GDM1 (cell line): Measurements from ENCODE around the gene PROZ.
"Not testable (repeated sequence)": the region's sequence is repeated elsewhere in the genome, so short reads cannot be mapped to it uniquely, and the experiment has no call there.

Experiments
- DNase-seq: peaks from one replicate; lab custom pipeline; 2025; lab: John Stamatoyannopoulos, UW

Gene PROZ, protein sequence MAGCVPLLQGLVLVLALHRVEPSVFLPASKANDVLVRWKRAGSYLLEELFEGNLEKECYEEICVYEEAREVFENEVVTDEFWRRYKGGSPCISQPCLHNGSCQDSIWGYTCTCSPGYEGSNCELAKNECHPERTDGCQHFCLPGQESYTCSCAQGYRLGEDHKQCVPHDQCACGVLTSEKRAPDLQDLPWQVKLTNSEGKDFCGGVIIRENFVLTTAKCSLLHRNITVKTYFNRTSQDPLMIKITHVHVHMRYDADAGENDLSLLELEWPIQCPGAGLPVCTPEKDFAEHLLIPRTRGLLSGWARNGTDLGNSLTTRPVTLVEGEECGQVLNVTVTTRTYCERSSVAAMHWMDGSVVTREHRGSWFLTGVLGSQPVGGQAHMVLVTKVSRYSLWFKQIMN

DNA sequence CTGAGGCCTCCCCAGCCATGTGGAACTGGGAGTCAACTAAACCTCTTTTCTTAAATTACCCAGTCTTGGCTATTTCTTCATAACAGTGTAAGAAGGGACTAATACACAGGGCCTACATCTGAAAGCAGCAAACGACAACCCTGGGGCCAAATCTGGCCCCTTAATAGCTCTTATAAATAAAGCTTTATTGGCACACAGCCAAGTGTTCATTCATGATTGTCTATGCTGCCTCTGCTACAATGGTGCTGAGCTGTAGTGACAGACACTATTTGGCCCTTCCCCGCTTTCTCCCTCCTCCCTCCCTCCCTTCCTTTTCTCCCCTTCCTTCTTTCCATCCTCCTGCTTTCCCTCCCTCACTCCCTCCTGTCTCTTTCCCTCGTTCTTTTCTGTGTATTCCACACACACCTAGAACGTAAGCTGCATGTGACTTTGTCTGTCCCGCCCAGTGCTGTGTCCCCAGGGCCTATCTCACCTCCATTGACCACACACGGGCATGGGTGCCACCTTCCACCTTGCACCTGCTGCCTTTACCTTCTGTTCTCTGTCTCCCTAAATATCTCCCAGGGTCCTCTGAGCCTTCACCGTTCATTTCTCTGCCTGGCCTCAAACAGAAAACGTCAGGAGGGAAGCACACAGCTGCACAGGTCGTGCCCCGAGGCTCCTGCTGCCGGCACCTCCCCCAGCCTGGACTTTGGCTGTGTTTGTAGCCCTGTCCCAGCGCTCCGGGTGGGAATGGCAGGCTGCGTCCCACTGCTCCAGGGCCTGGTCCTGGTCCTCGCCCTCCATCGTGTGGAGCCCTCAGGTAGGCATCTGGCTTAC is at the start of gene PROZ:
Gene PROZ (plus strand): TSS at position 720 of the 819 bp plus-strand sequence. CDS start 13 bp downstream, at position 733.
- DNase-seq, result no peak

DNA sequence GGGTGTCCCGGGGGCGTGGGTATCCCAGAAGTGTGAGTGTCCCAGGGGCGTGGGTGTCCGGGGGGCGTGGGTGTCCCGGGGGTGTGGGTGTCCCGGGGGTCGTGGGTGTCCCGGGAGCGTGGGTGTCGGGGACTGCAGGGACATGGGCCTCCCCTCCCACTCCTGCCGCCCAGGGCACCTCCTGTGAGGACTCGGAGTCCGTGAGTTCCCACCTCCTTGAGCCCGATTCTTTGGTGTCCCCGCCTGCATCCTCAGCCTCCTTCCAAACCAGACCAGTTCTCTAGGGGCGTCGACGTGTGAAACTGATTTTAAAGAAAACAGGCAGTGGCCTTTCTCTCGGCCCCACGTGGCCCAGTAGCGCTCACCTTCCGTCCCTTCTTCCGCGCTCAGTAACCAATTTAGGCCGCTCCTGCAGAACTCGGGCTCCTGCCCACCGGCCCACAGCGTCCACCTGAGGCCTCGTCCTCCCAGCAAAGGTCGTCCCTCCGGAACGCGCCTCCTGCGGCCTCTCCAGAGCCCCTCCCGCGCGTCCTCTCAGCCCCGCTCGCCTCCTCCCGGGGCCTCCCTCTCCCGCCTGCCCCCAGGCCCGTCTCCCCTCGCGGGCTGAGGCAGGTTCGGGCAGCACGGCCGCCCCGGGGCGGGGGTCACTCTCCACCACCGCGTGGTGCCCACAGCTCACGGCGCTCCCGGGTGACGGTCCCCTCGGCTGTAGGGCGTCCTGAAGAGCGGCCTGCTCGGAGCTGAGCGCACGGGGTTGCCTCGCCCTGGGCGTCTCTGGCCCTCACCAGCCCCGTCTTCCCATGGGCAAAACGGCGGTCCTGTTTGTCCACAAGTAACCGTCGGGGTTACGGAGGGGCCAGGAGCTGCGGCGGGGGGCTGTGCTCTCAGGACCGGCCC is 49.0 kb upstream of the PROZ start:
- no peak for DNase-seq

DNA sequence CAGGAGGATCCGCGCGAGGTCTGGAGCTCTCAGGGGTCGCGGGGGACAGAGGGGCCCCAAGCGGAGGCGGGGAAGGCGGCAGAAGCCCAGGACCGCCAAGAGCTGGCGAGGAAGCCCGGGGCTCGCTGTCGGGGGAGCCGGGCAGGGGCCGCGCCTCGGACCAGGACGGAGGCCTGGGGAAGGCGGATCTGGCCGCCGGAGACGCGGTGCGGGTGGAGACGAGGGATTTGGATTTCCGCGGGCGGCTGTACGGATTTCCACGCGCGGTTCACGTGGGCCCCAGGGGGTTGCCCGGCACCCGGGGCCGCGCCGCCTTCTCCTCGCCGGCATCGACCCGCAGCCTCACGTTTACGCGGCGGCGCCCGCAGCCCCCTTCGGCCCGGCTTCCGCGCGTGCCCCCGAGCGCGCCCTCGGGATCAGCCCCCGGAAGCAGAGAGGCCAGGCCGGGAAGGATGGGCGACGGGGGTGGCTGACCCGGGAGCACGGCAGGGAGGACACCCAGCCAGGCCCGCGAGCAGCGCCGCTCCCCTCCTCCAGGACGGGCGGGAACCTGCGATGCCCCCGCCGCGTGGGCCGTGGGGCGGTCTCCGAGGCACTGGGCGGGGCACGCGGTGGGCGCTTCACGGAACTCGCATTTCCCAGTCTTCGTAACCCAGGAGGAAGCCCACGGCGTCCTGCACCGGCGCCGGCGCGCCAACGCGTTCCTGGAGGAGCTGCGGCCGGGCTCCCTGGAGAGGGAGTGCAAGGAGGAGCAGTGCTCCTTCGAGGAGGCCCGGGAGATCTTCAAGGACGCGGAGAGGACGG is 48.2 kb upstream of the PROZ start:
- no peak for DNase-seq

DNA sequence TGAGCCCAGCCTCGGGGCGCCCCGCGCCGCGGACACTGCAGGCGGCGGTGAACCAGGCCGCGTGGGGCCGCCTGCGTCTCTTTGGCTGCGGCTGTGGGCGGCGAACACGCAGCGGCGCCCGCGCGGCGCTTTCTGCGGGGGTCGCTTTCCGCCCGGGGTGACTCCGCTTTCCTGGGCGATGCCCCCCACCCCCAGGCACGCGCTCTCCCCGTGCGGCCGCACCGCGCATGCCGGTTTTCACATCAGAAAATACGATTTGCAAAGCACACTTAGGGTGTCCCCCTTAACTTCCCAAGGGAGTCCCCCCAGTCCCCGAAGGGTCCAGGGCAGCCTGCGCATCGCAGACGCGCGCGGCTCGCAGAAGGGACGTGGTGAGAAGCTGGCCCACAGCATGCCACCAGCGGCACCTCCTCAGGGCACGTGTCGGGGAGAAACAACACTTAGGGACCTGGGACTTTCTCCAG is 47.6 kb upstream of the PROZ start:
- no peak for DNase-seq

DNA sequence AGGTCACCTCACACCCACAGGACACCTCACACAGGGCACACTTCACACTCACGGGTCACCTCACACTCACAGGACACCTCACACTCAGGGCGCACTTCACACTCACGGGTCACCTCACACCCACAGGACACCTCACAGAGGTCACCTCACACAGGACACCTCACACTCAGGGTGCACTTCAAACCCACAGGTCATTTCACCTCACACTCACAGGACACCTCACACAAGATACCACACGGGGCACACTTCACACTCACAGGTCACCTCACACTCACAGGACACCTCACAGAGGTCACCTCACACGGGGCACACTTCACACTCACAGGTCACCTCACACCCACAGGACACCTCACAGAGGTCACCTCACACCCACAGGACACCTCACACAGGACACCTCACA is 46.6 kb upstream of the PROZ start:
- not testable (repeated sequence) for DNase-seq

DNA sequence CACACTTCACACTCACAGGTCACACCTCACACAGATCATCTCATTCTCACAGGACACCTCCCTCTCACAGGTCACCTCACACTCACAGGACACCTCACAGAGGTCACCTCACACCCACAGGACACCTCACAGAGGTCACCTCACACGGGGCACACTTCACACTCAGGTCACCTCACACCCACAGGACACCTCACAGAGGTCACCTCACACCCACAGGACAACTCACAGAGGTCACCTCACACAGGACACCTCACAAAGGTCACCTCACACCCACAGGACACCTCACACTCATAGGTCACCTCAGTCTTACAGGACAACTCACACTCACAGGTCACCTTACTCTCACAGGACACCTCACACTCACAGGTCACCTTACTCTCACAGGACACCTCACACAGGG is 46.0 kb upstream of the PROZ start:
- DNase-seq, result peak; percentile 18

DNA sequence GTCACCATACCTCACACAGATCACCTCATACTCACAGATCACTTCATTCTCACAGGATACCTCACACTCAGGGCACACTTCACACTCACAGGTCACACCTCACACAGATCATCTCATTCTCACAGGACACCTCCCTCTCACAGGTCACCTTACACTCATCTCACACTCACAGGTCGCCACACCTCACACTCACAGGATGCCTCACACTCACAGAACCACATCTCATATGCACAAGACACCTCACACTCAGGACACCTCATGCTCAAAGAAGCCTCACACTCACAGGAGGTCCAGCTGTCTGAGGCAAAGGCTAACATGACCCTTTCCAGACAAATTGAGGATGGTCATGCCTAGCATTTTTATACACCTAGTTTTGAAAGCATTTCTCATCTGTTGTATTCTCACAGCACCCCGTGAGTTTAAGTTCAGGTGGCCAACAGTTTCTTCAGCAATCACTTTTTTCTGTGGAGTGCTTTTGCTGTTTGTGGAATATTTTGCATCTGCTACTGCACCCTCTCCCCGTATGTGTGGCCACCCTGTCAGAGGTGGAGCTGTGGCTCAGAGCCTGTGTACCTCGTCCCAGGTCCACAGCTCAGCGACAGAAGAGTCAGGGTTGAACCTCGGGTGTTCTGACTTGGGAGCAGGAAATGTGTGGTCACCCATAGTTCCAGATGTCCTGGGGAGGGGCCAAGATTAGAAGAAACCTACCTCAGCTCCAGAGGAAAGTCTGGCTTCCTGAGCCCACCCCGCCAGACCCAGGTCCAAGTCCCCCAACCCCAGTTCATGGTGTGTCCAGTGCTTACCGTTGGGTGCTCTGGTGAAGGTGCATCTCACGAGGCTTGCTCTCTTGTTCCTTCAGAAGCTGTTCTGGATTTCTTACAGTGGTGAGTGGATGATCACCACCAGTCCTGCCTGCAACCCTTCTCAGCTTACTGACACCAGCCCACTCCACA is 45.3 kb upstream of the PROZ start:
- no peak for DNase-seq

DNA sequence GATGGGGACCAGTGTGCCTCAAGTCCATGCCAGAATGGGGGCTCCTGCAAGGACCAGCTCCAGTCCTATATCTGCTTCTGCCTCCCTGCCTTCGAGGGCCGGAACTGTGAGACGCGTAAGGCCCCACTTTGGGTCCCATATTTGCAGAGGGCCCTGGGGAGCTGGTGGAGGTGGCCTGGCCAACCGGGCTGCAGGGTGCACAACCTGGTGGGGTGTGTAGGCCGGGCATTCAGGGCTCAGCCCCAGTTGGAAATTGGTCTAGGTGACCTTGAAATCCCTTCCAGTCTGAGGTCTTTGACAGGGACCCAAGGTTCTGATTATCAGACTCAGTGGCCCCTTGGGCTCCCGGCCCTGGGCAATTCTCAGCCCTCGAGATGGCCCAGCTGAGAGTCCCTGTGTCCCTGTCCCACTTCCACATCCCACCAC is 44.6 kb upstream of the PROZ start:
- no peak for DNase-seq

DNA sequence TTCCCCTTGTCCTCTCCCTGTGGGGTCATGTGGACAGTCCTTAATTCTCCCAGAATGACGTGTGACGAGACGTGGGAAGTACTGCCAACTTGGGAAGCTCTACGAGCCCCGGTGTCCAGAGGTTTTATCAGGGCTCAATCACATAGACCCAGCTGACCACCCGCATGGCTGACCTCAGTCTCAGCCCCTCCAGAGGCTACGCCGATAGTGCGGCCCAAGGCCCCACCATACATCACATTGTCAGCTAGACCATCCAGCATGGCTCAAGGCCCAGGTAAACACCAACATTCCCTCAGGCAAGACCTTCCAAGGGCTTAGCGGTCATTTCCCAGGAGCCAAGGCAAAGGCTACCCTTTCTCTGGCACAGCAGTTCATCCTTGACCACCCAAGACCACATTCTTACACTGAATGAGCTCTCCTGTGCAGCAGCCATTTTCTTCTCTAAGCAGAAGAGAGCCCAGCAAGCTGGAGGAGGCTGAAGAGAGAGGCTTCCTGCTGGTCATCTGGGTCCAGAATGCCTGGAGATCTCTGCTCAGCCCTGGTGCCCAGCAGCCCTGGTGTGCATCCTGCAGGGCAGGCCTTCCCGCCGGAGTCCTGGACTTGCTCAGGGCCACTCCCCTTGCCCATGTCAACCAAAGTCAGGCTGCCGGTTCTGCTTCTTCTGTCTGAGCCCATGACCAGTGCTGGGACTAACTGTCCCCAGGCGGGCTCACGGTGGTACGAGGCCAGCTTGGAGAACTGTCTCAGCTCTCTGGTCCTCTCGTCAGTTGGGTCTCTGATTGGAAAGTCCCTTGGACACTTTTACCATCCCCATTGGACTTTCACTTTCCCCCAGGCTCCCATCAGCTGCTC is 43.7 kb upstream of the PROZ start:
- no peak for DNase-seq

DNA sequence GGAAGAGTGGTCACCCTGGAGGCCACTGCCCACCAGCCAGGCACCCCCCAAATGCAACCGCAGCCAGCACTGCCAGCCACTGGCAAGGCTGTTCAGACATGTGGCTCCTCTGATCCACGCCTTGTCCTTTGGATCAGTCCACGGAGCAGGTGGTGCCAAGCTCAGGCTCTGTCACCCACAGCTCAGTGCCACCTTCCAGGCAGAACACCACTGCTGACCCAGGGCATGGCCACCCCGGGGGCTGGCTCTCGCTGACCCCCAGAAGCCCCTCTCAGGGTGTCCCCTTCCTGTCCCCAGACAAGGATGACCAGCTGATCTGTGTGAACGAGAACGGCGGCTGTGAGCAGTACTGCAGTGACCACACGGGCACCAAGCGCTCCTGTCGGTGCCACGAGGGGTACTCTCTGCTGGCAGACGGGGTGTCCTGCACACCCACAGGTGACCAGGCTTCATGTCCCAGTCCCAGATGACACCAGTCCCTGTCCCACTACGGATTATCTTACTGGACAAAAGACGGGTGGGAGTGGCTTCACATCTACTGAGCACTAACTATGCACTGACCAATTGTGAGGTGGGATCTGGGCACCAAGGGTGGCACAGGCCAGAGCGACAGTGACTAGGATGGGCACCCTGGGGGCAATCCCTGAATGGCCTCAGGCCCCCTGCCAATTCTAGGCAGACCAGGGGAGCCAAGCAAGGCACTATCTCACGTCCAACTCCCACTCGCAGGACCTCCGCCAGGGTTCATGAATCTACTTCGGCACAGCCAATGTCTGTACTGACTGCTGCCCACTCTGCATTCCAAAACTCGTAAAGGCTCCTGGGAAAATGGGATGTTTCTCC is 42.9 kb upstream of the PROZ start:
- DNase-seq, result no peak

DNA sequence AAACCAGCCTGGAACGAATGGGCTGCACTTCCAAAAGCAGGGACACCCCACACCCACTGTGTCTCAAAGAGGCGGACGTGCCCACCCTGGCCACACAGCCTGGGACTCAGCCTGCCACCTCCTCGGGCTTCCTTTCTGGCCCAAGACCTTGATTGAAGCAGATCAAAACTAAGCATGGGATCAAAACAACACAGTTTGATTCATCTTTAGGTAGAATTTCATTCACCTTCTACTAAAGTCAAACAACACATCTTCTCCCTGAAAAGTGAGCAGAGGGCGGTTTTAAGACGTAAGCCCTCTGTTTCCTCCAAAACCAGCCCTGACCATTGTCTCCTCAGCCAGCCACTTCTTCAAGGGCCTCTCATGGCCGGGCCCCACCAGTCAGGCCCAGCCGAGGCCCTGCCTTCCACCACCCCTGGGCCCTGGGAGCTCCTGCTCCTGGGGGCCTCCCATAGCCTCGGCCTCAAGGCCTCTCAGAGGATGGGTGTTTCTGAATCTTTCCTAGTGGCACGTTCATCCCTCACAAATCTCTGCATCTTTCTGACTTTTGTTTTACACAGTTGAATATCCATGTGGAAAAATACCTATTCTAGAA is 42.1 kb upstream of the PROZ start:
- DNase-seq, result no peak

DNA sequence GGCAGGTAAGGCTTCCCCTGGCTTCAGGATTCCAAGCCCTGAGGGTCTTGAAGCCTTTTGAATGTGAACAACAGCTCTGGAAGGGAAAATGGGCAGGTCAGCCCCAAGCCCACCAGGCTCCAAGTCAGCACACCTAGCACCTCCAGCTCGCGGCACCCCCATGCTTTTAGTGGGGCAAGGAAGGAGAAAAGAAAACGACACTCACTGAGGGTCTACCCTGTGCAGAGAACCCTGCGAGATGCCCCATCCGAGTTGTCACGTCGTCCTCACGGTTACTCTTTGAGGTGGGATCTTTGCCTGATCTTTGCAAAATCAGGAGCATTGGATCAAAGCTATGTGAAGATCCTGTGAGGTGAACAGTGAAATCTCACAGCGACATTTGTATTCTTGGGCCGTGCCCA is 41.6 kb upstream of the PROZ start:
- DNase-seq, result no peak

DNA sequence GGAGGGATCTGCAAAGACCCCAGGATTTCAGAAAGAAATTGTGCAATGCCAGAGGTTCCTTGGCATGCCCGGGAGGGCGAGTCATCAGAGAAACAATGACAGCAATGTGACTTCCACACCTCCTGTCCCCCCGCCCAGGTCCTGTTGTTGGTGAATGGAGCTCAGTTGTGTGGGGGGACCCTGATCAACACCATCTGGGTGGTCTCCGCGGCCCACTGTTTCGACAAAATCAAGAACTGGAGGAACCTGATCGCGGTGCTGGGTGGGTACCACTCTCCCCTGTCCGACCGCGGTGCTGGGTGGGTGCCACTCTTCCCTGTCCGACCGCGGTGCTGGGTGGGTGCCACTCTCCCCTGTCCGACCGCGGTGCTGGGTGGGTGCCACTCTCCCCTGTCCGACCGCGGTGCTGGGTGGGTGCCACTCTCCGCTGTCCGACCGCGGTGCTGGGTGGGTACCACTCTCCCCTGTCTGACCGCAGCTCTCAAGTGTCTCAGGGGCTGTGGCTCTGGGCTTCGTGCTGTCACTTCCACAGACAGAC is 41.0 kb upstream of the PROZ start:
- no peak for DNase-seq

DNA sequence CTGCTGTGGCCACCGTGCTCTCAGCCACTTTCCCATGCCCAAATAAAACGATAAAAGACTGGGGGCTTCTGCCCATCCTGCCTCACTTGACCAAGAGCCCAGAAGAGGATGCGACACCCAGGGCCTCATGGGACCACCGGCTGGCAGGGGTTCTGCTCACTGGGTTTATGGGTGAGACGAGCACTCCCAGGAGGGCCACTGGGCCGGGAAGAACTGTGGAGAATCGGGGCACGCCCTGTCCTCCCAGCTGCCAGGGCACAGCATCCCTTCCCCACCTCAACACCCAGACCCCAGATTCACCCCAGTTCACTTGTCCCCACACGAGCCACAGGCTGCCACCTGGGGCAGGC is 40.6 kb upstream of the PROZ start:
- DNase-seq, result no peak

DNA sequence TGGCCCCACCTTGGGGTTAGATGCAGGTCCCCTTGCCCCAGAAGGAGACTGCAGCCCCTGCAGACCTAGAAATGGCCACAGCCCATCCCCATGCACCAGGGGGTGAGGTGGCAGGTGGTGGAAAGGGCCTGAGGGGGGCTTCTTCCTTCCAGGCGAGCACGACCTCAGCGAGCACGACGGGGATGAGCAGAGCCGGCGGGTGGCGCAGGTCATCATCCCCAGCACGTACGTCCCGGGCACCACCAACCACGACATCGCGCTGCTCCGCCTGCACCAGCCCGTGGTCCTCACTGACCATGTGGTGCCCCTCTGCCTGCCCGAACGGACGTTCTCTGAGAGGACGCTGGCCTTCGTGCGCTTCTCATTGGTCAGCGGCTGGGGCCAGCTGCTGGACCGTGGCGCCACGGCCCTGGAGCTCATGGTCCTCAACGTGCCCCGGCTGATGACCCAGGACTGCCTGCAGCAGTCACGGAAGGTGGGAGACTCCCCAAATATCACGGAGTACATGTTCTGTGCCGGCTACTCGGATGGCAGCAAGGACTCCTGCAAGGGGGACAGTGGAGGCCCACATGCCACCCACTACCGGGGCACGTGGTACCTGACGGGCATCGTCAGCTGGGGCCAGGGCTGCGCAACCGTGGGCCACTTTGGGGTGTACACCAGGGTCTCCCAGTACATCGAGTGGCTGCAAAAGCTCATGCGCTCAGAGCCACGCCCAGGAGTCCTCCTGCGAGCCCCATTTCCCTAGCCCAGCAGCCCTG is 40.0 kb upstream of the PROZ start:
- no peak for DNase-seq

DNA sequence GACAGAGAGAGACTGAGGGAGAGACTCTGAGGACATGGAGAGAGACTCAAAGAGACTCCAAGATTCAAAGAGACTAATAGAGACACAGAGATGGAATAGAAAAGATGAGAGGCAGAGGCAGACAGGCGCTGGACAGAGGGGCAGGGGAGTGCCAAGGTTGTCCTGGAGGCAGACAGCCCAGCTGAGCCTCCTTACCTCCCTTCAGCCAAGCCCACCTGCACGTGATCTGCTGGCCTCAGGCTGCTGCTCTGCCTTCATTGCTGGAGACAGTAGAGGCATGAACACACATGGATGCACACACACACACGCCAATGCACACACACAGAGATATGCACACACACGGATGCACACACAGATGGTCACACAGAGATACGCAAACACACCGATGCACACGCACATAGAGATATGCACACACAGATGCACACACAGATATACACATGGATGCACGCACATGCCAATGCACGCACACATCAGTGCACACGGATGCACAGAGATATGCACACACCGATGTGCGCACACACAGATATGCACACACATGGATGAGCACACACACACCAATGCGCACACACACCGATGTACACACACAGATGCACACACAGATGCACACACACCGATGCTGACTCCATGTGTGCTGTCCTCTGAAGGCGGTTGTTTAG is 39.2 kb upstream of the PROZ start:
- no peak for DNase-seq
